HG03066 (cell line): Measurements from ENCODE around the gene SPEM3.

Experiments
- ATAC-seq: cut with Tn5 transposase; IDR thresholded peaks from one replicate; pipeline ENCODE4 v1.9.1; 2021; ENCODE audit warnings: low read depth; ENCODE audit not compliant: unreplicated experiment

The SPEM3 gene

DNA sequence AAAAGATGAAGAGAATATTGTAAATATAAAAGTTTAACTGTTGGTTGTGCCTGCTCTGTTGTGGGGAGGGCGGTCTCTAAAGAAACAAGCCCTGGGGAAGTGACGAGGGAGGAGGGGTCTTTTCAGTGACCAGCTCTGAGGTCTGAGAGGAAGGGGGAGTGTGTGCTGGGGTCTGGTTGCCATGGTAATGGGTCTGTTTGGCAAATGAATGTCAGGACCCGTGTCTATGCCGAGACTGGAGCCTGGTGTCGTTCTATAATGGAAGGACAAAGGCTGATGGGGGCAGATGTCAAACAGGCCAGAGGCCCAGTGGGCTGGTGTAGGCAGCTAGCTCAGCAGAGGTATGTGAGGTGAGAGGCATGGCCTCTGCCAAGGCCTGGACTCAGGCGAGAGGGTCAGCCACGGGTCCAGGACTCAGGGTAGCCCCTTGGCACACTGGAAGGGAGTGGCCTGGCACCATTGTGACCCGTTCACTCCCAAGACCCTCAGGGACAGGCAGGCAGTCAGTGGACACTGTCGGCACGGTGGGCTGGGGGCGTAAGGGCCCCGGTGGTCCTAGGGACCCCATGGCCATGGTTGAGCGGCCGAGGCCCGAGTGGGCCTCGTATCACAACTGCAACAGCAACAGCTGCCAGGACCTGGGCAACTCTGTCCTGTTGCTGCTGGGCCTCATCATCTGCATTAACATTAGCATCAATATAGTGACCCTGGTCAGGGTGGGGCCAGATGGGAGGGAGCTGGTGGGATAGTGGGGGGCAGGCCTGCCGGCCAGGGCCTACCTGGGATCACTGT is 8.6 kb upstream of the SPEM3 start, which contains the start of gene SPEM1:
Gene SPEM1 (plus strand): TSS at position 506 of the 792 bp plus-strand sequence. CDS start 61 bp downstream, at position 567.
- ATAC-seq: no peak

GRCh38 chr17:7421186-7421585 is 7.5 kb upstream of the SPEM3 start:
- no peak for ATAC-seq

DNA sequence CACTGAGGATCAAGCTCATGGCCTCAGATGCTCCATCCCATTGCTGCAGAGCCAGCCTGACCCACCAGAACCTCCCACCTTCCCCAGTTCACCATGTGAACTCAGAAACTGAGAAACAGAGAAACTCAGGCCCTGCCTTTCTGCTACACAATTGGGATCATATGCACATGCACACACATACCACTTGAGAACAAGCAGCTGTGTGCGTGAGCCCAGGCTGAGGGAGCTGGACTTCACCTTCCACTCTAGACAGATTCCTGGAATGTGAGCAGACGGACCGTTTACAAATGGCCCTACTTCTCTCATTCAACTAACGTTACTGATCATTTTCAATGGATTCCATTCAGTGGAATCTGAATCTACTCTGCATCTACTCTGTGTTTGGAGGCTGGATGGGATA is 5.0 kb upstream of the SPEM3 start:
- ATAC-seq: no peak

- ATAC-seq: no peak
Observed at GRCh38 chr17:7425316-7425715, 3.3 kb upstream of the SPEM3 start, which contains the start of gene SPEM2. SPEM2 (plus strand) TSS chr17:7425616; CDS start chr17:7425689, 73 bp downstream.

GRCh38 chr17:7425756-7426155 is 2.9 kb upstream of the SPEM3 start:
- no peak for ATAC-seq

DNA sequence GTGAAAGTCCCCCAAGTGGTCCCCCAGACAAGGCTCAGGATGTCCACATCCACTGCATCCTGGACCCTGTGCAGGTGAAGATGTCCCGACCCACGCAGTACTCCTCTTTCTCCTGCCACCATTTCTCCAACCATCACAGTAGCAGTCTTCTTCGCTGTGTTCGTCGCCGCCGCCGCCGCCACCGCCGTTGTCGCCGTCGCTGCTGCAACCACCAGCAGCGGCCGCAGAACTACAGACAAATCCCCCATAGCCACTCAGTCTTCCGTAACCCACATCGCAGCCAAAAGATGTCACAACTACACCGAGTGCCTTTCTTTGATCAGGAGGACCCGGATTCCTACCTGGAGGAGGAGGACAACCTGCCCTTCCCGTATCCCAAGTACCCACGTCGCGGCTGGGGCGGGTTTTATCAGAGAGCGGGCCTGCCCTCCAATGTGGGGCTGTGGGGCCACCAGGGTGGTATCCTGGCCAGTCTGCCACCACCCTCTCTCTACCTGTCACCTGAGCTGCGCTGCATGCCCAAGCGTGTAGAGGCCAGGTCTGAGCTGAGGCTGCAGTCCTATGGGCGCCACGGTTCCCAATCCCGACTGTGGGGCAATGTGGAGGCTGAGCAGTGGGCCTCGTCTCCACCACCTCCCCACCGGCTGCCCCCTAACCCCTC is 2.3 kb upstream of the SPEM3 start:
- ATAC-seq: no peak

- no peak for ATAC-seq
Observed at GRCh38 chr17:7426896-7427489, 1.7 kb upstream of the SPEM3 start.

- ATAC-seq: no peak
Observed at GRCh38 chr17:7427549-7427948, 1.1 kb upstream of the SPEM3 start.

GRCh38 chr17:7429722-7430121 is 1.1 kb downstream of the SPEM3 start:
- ATAC-seq: no peak

DNA sequence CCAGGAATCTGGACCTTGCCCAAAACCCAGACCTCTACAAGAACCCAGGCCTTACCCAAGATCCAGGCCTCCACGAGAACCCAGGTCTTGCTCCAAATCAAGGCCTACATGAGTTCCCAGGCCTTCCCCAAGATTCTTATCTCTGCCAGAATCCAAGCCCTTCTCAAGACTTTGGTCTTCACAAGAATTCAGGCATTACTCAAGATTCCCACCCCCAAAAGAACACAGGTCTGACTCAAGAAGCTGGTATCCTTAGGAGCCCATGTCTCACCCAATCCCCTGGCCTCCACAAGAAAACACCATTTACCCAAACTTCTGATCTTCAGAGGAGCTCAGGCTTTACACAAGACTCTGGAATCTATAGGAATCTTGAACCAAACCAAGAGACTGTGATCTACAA is 2.6 kb downstream of the SPEM3 start:
- no peak for ATAC-seq

DNA sequence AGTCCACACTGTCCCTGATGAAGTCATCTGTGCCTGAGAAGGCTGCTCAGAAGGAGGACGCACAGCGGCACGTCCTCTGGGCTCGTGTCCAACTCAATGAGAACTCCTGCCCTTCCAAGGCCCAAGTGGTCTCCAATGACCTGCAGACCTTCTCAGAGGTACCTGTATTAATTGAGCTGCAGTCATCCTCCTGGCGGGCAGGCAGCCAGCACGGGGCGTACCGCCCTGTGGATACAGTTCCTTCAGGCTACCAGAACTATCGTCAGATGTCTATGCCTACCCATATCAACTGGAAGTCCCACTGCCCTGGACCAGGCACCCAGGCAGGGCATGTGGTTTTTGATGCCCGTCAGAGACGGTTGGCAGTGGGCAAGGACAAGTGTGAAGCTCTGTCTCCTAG is 3.6 kb downstream of the SPEM3 start:
- ATAC-seq: no peak

GRCh38 chr17:7435676-7436555 is 7.3 kb downstream of the SPEM3 start:
- ATAC-seq: no peak

GRCh38 chr17:7436556-7437368 is 8.1 kb downstream of the SPEM3 start:
- ATAC-seq: no peak

DNA sequence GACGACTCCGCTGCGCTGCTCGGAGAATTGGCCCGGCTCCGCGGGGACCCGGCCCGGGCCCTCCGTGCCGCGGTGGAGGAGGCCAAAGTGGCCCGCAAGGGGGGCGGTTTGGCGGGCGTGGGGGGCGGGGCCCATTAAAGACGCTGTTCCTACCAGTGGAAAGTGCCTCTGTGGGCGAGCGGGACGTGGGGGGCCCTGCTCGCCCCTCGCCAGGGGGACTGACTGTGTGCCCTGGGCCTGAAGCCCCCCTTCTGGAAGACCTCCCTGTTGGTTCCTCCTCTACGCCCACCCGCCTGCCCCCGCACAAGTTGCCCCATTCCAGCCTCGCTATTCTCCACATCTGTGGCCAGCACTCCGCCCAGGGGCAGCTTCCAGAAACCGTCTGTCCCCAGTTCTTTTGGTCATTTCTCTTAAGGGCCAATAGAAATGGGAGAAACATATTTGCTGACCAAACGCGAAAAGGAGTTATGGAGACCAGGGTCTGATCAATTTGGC is 8.8 kb downstream of the SPEM3 start:
- no peak for ATAC-seq

DNA sequence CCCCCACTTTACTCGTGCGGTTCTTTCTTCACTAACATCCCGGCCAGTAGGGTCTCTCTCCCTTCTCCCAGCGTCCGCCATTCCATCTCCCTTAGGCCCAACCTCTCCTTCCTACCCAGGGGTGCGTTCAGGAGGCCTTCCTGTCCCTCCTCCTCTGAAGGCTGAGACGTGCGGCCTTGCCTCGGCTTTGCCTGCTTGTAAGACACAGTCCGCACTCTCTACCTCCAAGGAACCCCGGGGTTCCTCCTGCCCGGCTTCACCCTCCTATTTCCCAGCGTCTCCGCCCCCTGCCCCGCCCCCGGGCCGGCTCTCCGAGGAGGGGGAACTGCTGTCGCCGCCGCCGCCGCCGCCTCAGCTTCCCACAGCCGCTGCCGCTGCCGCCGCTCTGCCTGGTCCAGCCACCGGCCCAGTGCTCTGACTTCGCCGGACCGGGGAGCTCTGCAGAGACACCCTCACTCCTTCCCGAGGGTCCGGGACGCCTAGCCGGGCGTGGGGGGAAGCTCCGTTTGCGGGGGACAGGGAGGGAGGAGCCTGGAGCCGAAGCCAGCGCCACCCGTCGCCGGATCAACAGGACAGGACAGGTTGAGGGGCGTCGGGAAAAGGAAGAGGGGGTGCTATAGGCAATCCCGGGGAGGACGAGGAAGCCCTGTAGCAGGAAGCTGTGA is 9.4 kb downstream of the SPEM3 start:
- ATAC-seq: no peak

- ATAC-seq: no peak
Observed at GRCh38 chr17:7438656-7439460, 10.2 kb downstream of the SPEM3 start.

- no peak for ATAC-seq
Observed at GRCh38 chr17:7439462-7440112, 10.9 kb downstream of the SPEM3 start, which contains the start of gene FGF11. FGF11 (plus strand) TSS chr17:7439512; CDS start chr17:7439621, 109 bp downstream.
